Kidney glomerular epithelial cell (primary cell): ENCODE results near the gene TRPC3.

Experiments
- DNase-seq: peaks from one replicate; lab custom pipeline; 2025; lab: John Stamatoyannopoulos, UW

The TRPC3 gene

DNA sequence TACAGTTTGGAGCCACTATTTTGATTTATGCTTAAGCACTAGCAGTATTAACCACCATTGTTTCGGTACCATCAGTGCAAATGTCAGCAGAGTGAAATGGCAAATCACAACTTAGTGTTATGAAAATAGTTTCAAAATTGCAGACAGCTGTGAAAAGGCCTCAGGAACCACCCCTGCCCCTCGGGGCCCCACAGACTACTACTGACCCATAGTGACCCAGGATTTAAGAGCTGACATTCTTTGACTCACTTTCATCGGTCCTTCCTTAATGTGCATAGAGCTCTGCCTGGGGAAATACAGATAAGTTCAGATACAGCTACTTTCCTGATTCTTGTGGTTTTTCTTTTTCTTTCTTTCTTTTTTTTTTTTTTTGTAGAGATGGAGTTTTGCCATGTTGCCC, 78.3 kb downstream of the TRPC3 start:
- DNase-seq, result no peak

- DNase-seq, result peak; percentile 96
These were observed 81.7 kb downstream of the TRPC3 start, which contains the start of gene BBS7 for GRCh38 chr4:121869841-121870822. Gene BBS7 (minus strand): TSS chr4:121870474. CDS start chr4:121870313, 161 bp downstream.

- DNase-seq, result no peak
These were observed 88.1 kb downstream of the TRPC3 start for GRCh38 chr4:121863799-121864198.

- DNase-seq, result no peak
These were observed 90.4 kb downstream of the TRPC3 start for GRCh38 chr4:121861426-121861825.

GRCh38 chr4:121860121-121860520, 91.7 kb downstream of the TRPC3 start:
- DNase-seq, result no peak

DNA sequence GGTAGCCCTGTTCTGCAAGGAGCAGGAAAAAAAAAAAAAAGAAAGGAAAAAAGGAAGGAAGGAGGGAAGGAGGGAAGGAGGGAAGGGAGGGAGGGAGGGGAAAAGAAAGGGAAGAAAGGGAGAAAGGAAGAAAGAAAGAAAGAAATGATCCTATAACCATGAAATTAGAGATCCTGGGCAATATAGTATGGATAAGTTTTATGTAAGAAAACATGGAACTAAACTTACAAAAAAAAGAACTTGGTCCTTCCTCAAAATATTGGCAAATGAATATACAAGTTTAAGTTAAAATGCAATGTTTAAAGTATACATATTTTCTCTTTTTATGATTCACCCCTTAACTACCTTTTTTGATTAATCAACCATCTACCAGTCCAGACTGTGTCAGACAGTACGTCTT, 100.5 kb downstream of the TRPC3 start:
- no peak for DNase-seq

GRCh38 chr4:121846662-121847061, 105.2 kb downstream of the TRPC3 start:
- DNase-seq, result no peak

DNA sequence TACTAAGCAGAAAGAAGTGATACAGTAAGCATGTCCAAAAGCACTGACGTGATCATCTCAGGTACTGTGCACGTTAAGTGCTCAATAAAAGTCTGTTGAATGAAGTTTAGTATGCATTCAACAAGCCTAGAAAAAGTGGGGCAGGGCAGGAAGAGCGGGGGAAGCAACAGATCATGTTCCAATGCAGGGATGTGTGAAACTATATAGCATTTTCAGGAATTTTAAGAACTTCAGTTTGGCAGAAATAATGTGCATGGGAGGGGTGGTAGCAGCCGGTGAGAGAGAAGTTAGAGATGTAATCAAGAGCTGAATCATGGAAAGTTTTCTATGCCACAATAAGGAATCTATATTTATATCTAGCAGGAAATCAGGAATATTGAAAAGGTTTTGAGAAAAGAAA, 109.0 kb downstream of the TRPC3 start:
- DNase-seq, result no peak

DNA sequence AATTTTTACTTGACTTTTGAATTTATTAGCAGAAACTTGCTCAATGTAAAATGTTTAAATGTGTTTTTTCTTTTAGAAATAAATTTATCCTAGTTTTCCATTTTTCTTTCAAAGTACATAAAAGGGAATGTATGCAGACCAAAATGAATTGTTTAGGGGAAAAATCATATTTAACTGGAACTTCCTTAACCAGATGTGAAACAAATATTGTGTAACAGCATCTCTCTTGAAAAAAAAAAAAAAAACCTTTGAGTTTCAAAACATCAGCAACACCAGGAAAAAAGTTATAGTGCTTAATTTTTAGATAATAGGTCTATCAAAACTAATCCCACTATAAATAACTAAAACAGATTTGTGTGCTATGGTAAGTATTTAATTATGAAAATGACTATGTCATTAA, 113.7 kb downstream of the TRPC3 start:
- DNase-seq, result no peak

GRCh38 chr4:121829511-121829910, 122.3 kb downstream of the TRPC3 start:
- DNase-seq, result no peak
